Spleen (tissue), 7 donors: ENCODE results near the gene HMGCL.

Source experiments
- POLR2A ChIP-seq, 3 donors: fragments of 450-650 bp; IDR thresholded peaks; one replicate each; pipeline ENCODE4 v1.5.1; 2017; ENCODE audit warnings: antibody characterized with exemption in 3 of 3, mild to moderate bottlenecking in 1 of 3
- POLR2AphosphoS5 ChIP-seq, 3 donors: sonication (generic); formaldehyde crosslinking; IDR thresholded peaks; one replicate each; pipeline ENCODE4 v1.5.1; 2017; ENCODE audit warnings: antibody characterized with exemption in 3 of 3
- TF ChIP-seq, protein P1 (sequence below), 11 experiments: fragments of 200-600 bp in 7 of 11; fragments of 450-650 bp in 4 of 11; sonication (generic) in 4 of 11; IDR thresholded peaks in 8 of 11; conservative IDR thresholded peaks in 3 of 11; 1 replicate in 7 of 11; 2 replicates in 4 of 11; pipeline versions ENCODE4 v1.4.0 to v1.8.0; 2016 to 2021; ENCODE audit warnings: antibody characterized with exemption in 11 of 11, inconsistent platforms in 4 of 11, mild to moderate bottlenecking in 1 of 11
- donor health status: DM: no; HTN: no; CAD: no; lungs with moderate emphysema.
- donor health status: DM: no; HTN: no; CAD: no.
- donor health status: DM: no; HTN: no; CAD: no.

- TF ChIP-seq, protein P1, sequence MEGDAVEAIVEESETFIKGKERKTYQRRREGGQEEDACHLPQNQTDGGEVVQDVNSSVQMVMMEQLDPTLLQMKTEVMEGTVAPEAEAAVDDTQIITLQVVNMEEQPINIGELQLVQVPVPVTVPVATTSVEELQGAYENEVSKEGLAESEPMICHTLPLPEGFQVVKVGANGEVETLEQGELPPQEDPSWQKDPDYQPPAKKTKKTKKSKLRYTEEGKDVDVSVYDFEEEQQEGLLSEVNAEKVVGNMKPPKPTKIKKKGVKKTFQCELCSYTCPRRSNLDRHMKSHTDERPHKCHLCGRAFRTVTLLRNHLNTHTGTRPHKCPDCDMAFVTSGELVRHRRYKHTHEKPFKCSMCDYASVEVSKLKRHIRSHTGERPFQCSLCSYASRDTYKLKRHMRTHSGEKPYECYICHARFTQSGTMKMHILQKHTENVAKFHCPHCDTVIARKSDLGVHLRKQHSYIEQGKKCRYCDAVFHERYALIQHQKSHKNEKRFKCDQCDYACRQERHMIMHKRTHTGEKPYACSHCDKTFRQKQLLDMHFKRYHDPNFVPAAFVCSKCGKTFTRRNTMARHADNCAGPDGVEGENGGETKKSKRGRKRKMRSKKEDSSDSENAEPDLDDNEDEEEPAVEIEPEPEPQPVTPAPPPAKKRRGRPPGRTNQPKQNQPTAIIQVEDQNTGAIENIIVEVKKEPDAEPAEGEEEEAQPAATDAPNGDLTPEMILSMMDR (IDR thresholded peaks at IDR 0.05 in 8 of 11, conservative IDR thresholded peaks at IDR 0.05 in 3 of 11), result peak; percentile 81 to 96 (median 88)
- no peak for TF ChIP-seq POLR2A (IDR thresholded peaks at IDR 0.05)
- peak; percentile 46 to 72 (median 63) for TF ChIP-seq POLR2AphosphoS5 (IDR thresholded peaks at IDR 0.05)
These were observed 15.5 kb downstream of the HMGCL start for GRCh38 chr1:23809751-23810171.
